ENCODE results near the gene MUC2. TPM values are rescaled to one million over a fixed set of nuclear protein-coding genes. Genes with fewer than 3 reads are reported as not detected.

Gene MUC2
- total and polyA plus RNA-seq, 10 of the 15 experiments (the other 5 are each of a cell fraction or from before 2014, with no cell fraction given), result 0.23 TPM; not detected in 9

DNA sequence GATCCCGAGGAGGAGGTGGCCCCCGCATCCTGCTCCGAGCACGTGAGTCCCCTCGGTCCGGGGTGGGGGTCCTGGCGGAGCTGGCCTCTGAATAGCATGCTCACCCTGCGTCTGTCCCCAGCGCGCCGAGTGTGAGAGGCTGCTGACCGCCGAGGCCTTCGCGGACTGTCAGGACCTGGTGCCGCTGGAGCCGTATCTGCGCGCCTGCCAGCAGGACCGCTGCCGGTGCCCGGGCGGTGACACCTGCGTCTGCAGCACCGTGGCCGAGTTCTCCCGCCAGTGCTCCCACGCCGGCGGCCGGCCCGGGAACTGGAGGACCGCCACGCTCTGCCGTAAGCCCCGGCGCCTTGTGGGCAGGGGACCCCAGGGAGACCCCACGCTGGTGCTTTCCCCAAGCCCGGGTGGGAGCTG is 3.5 kb downstream of the MUC2 start:
- BruUV-seq (replicated peaks), result no TSS peak
- no peak for FAIRE-seq
- H3K4me1 ChIP-seq (ENCODE audit: control insufficient read depth, insufficient read depth, low read length), result no peaks in the 10 kb centered on the region
- RAD21 ChIA-PET (ENCODE audit: unreplicated experiment), result no interaction called here
- no peak for ATAC-seq
- SMC1A ChIA-PET (ENCODE audit: uncharacterized antibody, unreplicated experiment), result no interaction called here
- H3K9me3 ChIP-seq (replicated peaks; ENCODE audit: control insufficient read depth, insufficient read depth, low read length), result no peaks in the 10 kb centered on the region; the same call in 2 of the 3 replicates
- H3K79me2 ChIP-seq (ENCODE audit: control insufficient read depth, insufficient read depth, low read length), result no peaks in the 10 kb centered on the region
- no peaks in the 10 kb centered on the region for H3K36me3 ChIP-seq (ENCODE audit: control insufficient read depth in 2 of 2, insufficient read depth in 2 of 2, low read length in 1 of 2)
- TF ChIP-seq BMI1 (IDR thresholded peaks at IDR 0.05; ENCODE audit: borderline replicate concordance) (no peak), BHLHE40 (IDR thresholded peaks at IDR 0.05; ENCODE audit: borderline replicate concordance in 1 of 2, low read depth in 2 of 2, low read length in 1 of 2) (no peak), POLR2AphosphoS2 (IDR thresholded peaks at IDR 0.05; ENCODE audit: low read depth, low read length) (no peak), RELA (IDR thresholded peaks at IDR 0.05; ENCODE audit: borderline replicate concordance, partially characterized antibody) (no peak), SMAD5 (IDR thresholded peaks at IDR 0.05; ENCODE audit: low read depth) (no peak), NFYB (IDR thresholded peaks at IDR 0.05; ENCODE audit: insufficient read depth, low read depth, low read length) (no peak)
- TF ChIP-seq, protein P1, sequence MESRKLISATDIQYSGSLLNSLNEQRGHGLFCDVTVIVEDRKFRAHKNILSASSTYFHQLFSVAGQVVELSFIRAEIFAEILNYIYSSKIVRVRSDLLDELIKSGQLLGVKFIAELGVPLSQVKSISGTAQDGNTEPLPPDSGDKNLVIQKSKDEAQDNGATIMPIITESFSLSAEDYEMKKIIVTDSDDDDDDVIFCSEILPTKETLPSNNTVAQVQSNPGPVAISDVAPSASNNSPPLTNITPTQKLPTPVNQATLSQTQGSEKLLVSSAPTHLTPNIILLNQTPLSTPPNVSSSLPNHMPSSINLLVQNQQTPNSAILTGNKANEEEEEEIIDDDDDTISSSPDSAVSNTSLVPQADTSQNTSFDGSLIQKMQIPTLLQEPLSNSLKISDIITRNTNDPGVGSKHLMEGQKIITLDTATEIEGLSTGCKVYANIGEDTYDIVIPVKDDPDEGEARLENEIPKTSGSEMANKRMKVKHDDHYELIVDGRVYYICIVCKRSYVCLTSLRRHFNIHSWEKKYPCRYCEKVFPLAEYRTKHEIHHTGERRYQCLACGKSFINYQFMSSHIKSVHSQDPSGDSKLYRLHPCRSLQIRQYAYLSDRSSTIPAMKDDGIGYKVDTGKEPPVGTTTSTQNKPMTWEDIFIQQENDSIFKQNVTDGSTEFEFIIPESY (IDR thresholded peaks at IDR 0.05), result no peak
- TF ChIP-seq, protein P2, sequence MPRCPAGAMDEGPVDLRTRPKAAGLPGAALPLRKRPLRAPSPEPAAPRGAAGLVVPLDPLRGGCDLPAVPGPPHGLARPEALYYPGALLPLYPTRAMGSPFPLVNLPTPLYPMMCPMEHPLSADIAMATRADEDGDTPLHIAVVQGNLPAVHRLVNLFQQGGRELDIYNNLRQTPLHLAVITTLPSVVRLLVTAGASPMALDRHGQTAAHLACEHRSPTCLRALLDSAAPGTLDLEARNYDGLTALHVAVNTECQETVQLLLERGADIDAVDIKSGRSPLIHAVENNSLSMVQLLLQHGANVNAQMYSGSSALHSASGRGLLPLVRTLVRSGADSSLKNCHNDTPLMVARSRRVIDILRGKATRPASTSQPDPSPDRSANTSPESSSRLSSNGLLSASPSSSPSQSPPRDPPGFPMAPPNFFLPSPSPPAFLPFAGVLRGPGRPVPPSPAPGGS (IDR thresholded peaks at IDR 0.05; ENCODE audit: borderline replicate concordance, insufficient read depth, low read depth, low read length, poor library complexity, severe bottlenecking), result no peak
- TF ChIP-seq, protein P3, sequence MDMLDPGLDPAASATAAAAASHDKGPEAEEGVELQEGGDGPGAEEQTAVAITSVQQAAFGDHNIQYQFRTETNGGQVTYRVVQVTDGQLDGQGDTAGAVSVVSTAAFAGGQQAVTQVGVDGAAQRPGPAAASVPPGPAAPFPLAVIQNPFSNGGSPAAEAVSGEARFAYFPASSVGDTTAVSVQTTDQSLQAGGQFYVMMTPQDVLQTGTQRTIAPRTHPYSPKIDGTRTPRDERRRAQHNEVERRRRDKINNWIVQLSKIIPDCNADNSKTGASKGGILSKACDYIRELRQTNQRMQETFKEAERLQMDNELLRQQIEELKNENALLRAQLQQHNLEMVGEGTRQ (IDR thresholded peaks at IDR 0.05; ENCODE audit: borderline replicate concordance, low read depth, low read length), result no peak
- in situ Hi-C loops (cut with MboI) (no loop called here), intact Hi-C loops (cut with micrococcal nuclease; ENCODE audit: unreplicated experiment) (no loop called here)
- no peak overlapping the region for H3K4me3 ChIP-seq
- CTCF ChIA-PET, result no interaction called here
- WGBS (ENCODE audit: insufficient coverage, insufficient replicate concordance, low lambda C conversion rate, missing lambda C conversion rate), result 82% methylated on average over 38 of the region's 39 CpGs
- H3K9ac ChIP-seq (ENCODE audit: control insufficient read depth, insufficient read depth, low read length), result no peak overlapping the region
- no peaks in the 10 kb centered on the region for H3K27me3 ChIP-seq (replicated peaks in 1 of 2; ENCODE audit: control insufficient read depth in 2 of 2, insufficient read depth in 2 of 2, low read length in 1 of 2)
- H3K27ac ChIP-seq (ENCODE audit: control insufficient read depth, insufficient read depth), result no peak overlapping the region
- no peak overlapping the region for H2AFZ ChIP-seq (ENCODE audit: control insufficient read depth, low read depth, low read length)
- DNase-seq (ENCODE audit: low read depth, low spot score), result no peak
- no peak overlapping the region for H3K4me2 ChIP-seq (ENCODE audit: control insufficient read depth, insufficient read depth)
- no peaks in the 10 kb centered on the region for H4K20me1 ChIP-seq (ENCODE audit: control insufficient read depth, insufficient read depth)
- POLR2A ChIA-PET, result no interaction called here
